ENCODE measurements around the gene SHC1.

GRCh38 chr1:154982341-154982740 is 11.8 kb upstream of the SHC1 start:
- TF ChIP-seq BHLHE40 (IDR thresholded peaks at IDR 0.05; ENCODE audit: borderline replicate concordance), result no peak
- TF ChIP-seq SP1 (IDR thresholded peaks at IDR 0.05), result no peak
- TF ChIP-seq ELF4 (IDR thresholded peaks at IDR 0.05), result no peak
- TF ChIP-seq FOXA1 (IDR thresholded peaks at IDR 0.05), result no peak
- TF ChIP-seq TARDBP (IDR thresholded peaks at IDR 0.05), result no peak
- TF ChIP-seq LEF1 (IDR thresholded peaks at IDR 0.05; ENCODE audit: borderline replicate concordance), result no peak

Measured in HEK293T (cell line).